ENCODE results near the gene ABHD12. TPM values are rescaled to one million over a fixed set of nuclear protein-coding genes. Genes with fewer than 3 reads are reported as not detected.

ABHD12 gene
- polyA plus RNA-seq, 1 donor (not counting 4 experiments of a cell fraction or from before 2014, with no cell fraction given), result 11.2 TPM

DNA sequence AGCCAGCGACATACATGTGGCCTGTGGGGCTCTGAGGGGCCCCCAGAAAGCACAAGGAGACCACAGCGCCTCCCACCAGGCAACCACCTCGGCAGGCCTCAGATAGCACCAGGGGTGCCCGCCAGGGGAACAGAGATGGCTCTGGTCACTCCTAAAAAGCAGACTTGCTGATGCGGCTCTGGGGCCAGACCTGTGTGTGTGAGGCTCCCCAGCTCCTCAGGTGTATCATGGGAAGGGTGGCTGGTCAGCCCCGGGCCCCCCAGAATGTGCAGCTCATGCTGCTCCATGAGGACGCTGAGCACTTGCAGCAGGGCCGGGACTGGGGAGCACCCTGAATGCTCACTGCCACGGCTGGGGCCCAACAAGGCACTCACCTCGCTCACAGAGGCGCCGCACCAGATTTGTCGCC, 82.5 kb downstream of the ABHD12 start:
- Histone ChIP-seq H3K9ac (ENCODE audit: control insufficient read depth, extremely low read depth, insufficient read depth, low read length) (no peak overlapping the region), H3K36me3 (ENCODE audit: control insufficient read depth in 2 of 2, extremely low read depth in 1 of 2, insufficient read depth in 2 of 2, low read length in 2 of 2) (no peaks in the 10 kb centered on the region), H3K4me1 (ENCODE audit: control insufficient read depth, extremely low read depth, insufficient read depth, low read length) (peaks cover 20% of the 10 kb centered on the region), H3K9me3 (ENCODE audit: control insufficient read depth, low read depth, low read length) (no peaks in the 10 kb centered on the region), H3K27ac (ENCODE audit: control insufficient read depth, insufficient read depth, low read length) (no peak overlapping the region), H3K4me2 (ENCODE audit: control insufficient read depth, extremely low read depth, insufficient read depth, low read depth, low read length) (no peak overlapping the region), H3K79me2 (ENCODE audit: control insufficient read depth, insufficient read depth, low read length) (no peaks in the 10 kb centered on the region), H3K27me3 (ENCODE audit: control insufficient read depth, extremely low read depth, insufficient read depth, low read length) (no peaks in the 10 kb centered on the region), H4K20me1 (ENCODE audit: control insufficient read depth, extremely low read depth, insufficient read depth, low read length) (no peaks in the 10 kb centered on the region), H3K9me1 (ENCODE audit: control insufficient read depth, extremely low read depth, insufficient read depth, low read length) (no peaks in the 10 kb centered on the region), H3K4me3 (ENCODE audit: control insufficient read depth in 2 of 3, extremely low read depth in 1 of 3, insufficient read depth in 2 of 3, low read depth in 1 of 3, low read length in 3 of 3) (no peak overlapping the region), H2AFZ (ENCODE audit: control insufficient read depth, low read length) (no peak overlapping the region)
- TF ChIP-seq, protein P1, sequence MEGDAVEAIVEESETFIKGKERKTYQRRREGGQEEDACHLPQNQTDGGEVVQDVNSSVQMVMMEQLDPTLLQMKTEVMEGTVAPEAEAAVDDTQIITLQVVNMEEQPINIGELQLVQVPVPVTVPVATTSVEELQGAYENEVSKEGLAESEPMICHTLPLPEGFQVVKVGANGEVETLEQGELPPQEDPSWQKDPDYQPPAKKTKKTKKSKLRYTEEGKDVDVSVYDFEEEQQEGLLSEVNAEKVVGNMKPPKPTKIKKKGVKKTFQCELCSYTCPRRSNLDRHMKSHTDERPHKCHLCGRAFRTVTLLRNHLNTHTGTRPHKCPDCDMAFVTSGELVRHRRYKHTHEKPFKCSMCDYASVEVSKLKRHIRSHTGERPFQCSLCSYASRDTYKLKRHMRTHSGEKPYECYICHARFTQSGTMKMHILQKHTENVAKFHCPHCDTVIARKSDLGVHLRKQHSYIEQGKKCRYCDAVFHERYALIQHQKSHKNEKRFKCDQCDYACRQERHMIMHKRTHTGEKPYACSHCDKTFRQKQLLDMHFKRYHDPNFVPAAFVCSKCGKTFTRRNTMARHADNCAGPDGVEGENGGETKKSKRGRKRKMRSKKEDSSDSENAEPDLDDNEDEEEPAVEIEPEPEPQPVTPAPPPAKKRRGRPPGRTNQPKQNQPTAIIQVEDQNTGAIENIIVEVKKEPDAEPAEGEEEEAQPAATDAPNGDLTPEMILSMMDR (optimal IDR thresholded peaks at IDR 0.05 in 1 of 3, IDR thresholded peaks at IDR 0.05 in 1 of 3, conservative IDR thresholded peaks at IDR 0.05 in 1 of 3; ENCODE audit: extremely low read depth in 1 of 3, insufficient read depth in 2 of 3, low read length in 3 of 3), result no peak
- TF ChIP-seq EZH2 (IDR thresholded peaks at IDR 0.05; ENCODE audit: low read length), result no peak
- dilution Hi-C loops (cut with MboI; ENCODE audit: extremely low pct_ligation_motif_present, low sequenced_read_pairs), result no loop called here
- FAIRE-seq (no peak), DNase-seq (ENCODE audit: low read depth, low spot score) (no peak)

DNA sequence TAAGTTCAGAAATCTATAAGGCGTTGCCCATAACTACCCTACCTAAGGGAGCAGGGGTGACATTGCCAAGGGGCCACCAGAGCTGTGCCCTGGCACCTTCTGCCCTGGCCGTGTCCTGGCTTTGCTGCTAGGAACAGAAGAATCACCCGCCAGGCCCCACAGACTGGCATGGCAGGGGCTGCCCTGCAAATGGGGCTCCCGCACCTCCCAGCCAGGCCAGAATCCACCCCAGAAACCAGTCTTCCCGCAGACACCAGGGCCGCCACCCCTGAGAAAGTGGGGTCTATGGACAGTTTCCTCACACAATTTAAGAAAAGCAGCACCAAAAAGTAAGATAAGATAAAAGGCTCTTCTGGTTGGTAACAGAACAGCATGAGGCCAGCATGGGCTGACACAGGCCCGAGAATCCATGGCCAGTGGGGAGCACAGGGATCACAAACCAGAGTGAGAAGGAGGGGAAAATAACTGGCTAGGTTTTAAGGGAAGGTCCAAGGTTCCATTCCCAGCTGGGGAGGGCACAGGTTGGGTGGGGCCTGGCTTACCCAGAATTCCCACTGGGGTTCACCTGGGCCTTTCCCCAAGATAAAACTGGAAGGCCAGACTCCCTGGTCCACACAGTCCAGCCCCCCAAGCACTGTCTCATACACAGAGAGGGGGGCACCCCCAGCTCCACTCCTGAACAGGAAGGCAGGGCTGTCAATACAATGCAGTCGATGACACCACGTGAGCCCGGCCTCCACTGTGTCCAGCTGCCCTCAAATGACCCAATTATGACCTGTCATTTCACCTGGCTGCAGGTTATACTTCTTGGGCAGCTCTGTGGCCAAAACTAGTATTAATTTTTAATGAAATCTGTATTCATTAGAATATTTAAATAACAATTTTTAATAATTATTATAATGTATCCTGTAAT, 83.4 kb downstream of the ABHD12 start:
- DNase-seq (ENCODE audit: low read depth, low spot score), result no peak
- no peaks in the 10 kb centered on the region for H3K27me3 ChIP-seq (ENCODE audit: control insufficient read depth, extremely low read depth, insufficient read depth, low read length)
- no peaks in the 10 kb centered on the region for H3K36me3 ChIP-seq (ENCODE audit: control insufficient read depth in 2 of 2, extremely low read depth in 1 of 2, insufficient read depth in 2 of 2, low read length in 2 of 2)
- no peak for TF ChIP-seq EZH2 (IDR thresholded peaks at IDR 0.05; ENCODE audit: low read length)
- TF ChIP-seq, protein P1 (optimal IDR thresholded peaks at IDR 0.05 in 1 of 3, IDR thresholded peaks at IDR 0.05 in 1 of 3, conservative IDR thresholded peaks at IDR 0.05 in 1 of 3; ENCODE audit: extremely low read depth in 1 of 3, insufficient read depth in 2 of 3, low read length in 3 of 3), result no peak
- H3K4me1 ChIP-seq (ENCODE audit: control insufficient read depth, extremely low read depth, insufficient read depth, low read length), result peaks cover 20% of the 10 kb centered on the region
- no peak for FAIRE-seq
- no peaks in the 10 kb centered on the region for H3K9me1 ChIP-seq (ENCODE audit: control insufficient read depth, extremely low read depth, insufficient read depth, low read length)
- no peaks in the 10 kb centered on the region for H3K9me3 ChIP-seq (ENCODE audit: control insufficient read depth, low read depth, low read length)
- no peaks in the 10 kb centered on the region for H4K20me1 ChIP-seq (ENCODE audit: control insufficient read depth, extremely low read depth, insufficient read depth, low read length)
- H3K27ac ChIP-seq (ENCODE audit: control insufficient read depth, insufficient read depth, low read length), result no peak overlapping the region
- no peak overlapping the region for H3K4me2 ChIP-seq (ENCODE audit: control insufficient read depth, extremely low read depth, insufficient read depth, low read depth, low read length)
- H3K4me3 ChIP-seq (ENCODE audit: control insufficient read depth in 2 of 3, extremely low read depth in 1 of 3, insufficient read depth in 2 of 3, low read depth in 1 of 3, low read length in 3 of 3), result no peak overlapping the region
- H2AFZ ChIP-seq (ENCODE audit: control insufficient read depth, low read length), result no peak overlapping the region
- H3K79me2 ChIP-seq (ENCODE audit: control insufficient read depth, insufficient read depth, low read length), result no peaks in the 10 kb centered on the region
- dilution Hi-C loops (cut with MboI; ENCODE audit: extremely low pct_ligation_motif_present, low sequenced_read_pairs), result no loop called here
- no peak overlapping the region for H3K9ac ChIP-seq (ENCODE audit: control insufficient read depth, extremely low read depth, insufficient read depth, low read length)

All from keratinocyte (primary cell).